ENCODE measurements around the gene IMPACT. TPM values are rescaled to one million over a fixed set of nuclear protein-coding genes. Genes with fewer than 3 reads are reported as not detected.

Gene IMPACT
- total RNA-seq (2014; rRNA removed; shearing (Covaris generic); ENCODE audit: low replicate concordance): 31.9 and 48.8 TPM in 2 replicates

- Histone ChIP-seq H3K4me1 (ENCODE audit: low read length) (peaks cover 24% of the 10 kb centered on the region), H3K4me3 (ENCODE audit: low read length) (peak within 1 kb of the TSS; percentile 79), H3K9me2 (replicated peaks; ENCODE audit: insufficient read depth, low read length) (peaks cover 4% of the 10 kb centered on the region; the same call in 1 of the 2 replicates), H3K27me3 (ENCODE audit: low read length) (no peaks in the 10 kb centered on the region), H3K9me3 (ENCODE audit: low read length) (no peaks in the 10 kb centered on the region), H3K79me2 (ENCODE audit: low read length) (peaks cover 33% of the 10 kb centered on the region), H3K9ac (ENCODE audit: low read length) (peak within 1 kb of the TSS; percentile 87), H3K4me2 (ENCODE audit: low read depth, low read length, poor library complexity, severe bottlenecking) (peak within 1 kb of the TSS; percentile 94), H4K20me1 (ENCODE audit: insufficient read depth, low read depth, low read length) (no peaks in the 10 kb centered on the region), H3K27ac (ENCODE audit: low read length) (0 out of 2 replicates have a peak within 1 kb of the TSS, but pooled peaks have one; percentile 1), H3K36me3 (ENCODE audit: insufficient read depth, low read length) (peaks cover 11% of the 10 kb centered on the region; the same call in 1 of the 2 replicates), H2AFZ (ENCODE audit: low read length) (peak within 1 kb of the TSS; percentile 97)
- peak; percentile 91 for DNase-seq
Measured at GRCh38 chr18:24426398-24427294, at the start of gene IMPACT. Gene IMPACT, plus strand, starts transcription at chr18:24426670. Its CDS starts 87 bp downstream, at chr18:24426757.

GRCh38 chr18:24378598-24378997 is 47.9 kb upstream of the IMPACT start:
- H3K9ac ChIP-seq (ENCODE audit: low read length): no peak overlapping the region
- H3K4me1 ChIP-seq (ENCODE audit: low read length): no peaks in the 10 kb centered on the region
- no peaks in the 10 kb centered on the region for H3K36me3 ChIP-seq (ENCODE audit: insufficient read depth, low read length)
- H4K20me1 ChIP-seq (ENCODE audit: insufficient read depth, low read depth, low read length): no peaks in the 10 kb centered on the region
- no peaks in the 10 kb centered on the region for H3K27me3 ChIP-seq (ENCODE audit: low read length)
- no peaks in the 10 kb centered on the region for H3K9me2 ChIP-seq (replicated peaks; ENCODE audit: insufficient read depth, low read length)
- H3K4me2 ChIP-seq (ENCODE audit: low read depth, low read length, poor library complexity, severe bottlenecking): no peak overlapping the region
- no peak overlapping the region for H3K4me3 ChIP-seq (ENCODE audit: low read length)
- no peak for DNase-seq
- no peak overlapping the region for H2AFZ ChIP-seq (ENCODE audit: low read length)
- H3K27ac ChIP-seq (ENCODE audit: low read length): no peak overlapping the region
- H3K79me2 ChIP-seq (ENCODE audit: low read length): no peaks in the 10 kb centered on the region
- no peaks in the 10 kb centered on the region for H3K9me3 ChIP-seq (ENCODE audit: low read length)

- H3K79me2 ChIP-seq (ENCODE audit: low read length): no peaks in the 10 kb centered on the region
- H3K9me3 ChIP-seq (ENCODE audit: low read length): no peaks in the 10 kb centered on the region
- no peaks in the 10 kb centered on the region for H3K9me2 ChIP-seq (replicated peaks; ENCODE audit: insufficient read depth, low read length)
- H2AFZ ChIP-seq (ENCODE audit: low read length): no peak overlapping the region
- DNase-seq: no peak
- H3K9ac ChIP-seq (ENCODE audit: low read length): no peak overlapping the region
- H4K20me1 ChIP-seq (ENCODE audit: insufficient read depth, low read depth, low read length): no peaks in the 10 kb centered on the region
- H3K4me3 ChIP-seq (ENCODE audit: low read length): no peak overlapping the region
- no peak overlapping the region for H3K27ac ChIP-seq (ENCODE audit: low read length)
- H3K4me2 ChIP-seq (ENCODE audit: low read depth, low read length, poor library complexity, severe bottlenecking): no peak overlapping the region
- no peaks in the 10 kb centered on the region for H3K27me3 ChIP-seq (ENCODE audit: low read length)
- H3K4me1 ChIP-seq (ENCODE audit: low read length): no peaks in the 10 kb centered on the region
- no peaks in the 10 kb centered on the region for H3K36me3 ChIP-seq (ENCODE audit: insufficient read depth, low read length)
Measured at GRCh38 chr18:24380163-24380747, 46.2 kb upstream of the IMPACT start.

- Histone ChIP-seq H3K4me1 (ENCODE audit: low read length) (no peaks in the 10 kb centered on the region), H3K9me3 (ENCODE audit: low read length) (no peaks in the 10 kb centered on the region), H2AFZ (ENCODE audit: low read length) (no peak overlapping the region), H3K36me3 (ENCODE audit: insufficient read depth, low read length) (no peaks in the 10 kb centered on the region), H3K27ac (ENCODE audit: low read length) (no peak overlapping the region), H3K27me3 (ENCODE audit: low read length) (no peaks in the 10 kb centered on the region), H3K9me2 (replicated peaks; ENCODE audit: insufficient read depth, low read length) (no peaks in the 10 kb centered on the region), H3K79me2 (ENCODE audit: low read length) (no peaks in the 10 kb centered on the region), H3K4me3 (ENCODE audit: low read length) (no peak overlapping the region), H3K9ac (ENCODE audit: low read length) (no peak overlapping the region), H4K20me1 (ENCODE audit: insufficient read depth, low read depth, low read length) (no peaks in the 10 kb centered on the region), H3K4me2 (ENCODE audit: low read depth, low read length, poor library complexity, severe bottlenecking) (no peak overlapping the region)
- no peak for DNase-seq
Measured at GRCh38 chr18:24381126-24381525, 45.3 kb upstream of the IMPACT start.

- Histone ChIP-seq H3K9me3 (ENCODE audit: low read length) (no peaks in the 10 kb centered on the region), H3K36me3 (ENCODE audit: insufficient read depth, low read length) (no peaks in the 10 kb centered on the region), H3K27me3 (ENCODE audit: low read length) (no peaks in the 10 kb centered on the region), H3K4me2 (ENCODE audit: low read depth, low read length, poor library complexity, severe bottlenecking) (no peak overlapping the region), H3K27ac (ENCODE audit: low read length) (no peak overlapping the region), H3K4me3 (ENCODE audit: low read length) (no peak overlapping the region), H3K9me2 (replicated peaks; ENCODE audit: insufficient read depth, low read length) (no peaks in the 10 kb centered on the region), H3K4me1 (ENCODE audit: low read length) (no peaks in the 10 kb centered on the region), H3K79me2 (ENCODE audit: low read length) (no peaks in the 10 kb centered on the region), H4K20me1 (ENCODE audit: insufficient read depth, low read depth, low read length) (no peaks in the 10 kb centered on the region), H3K9ac (ENCODE audit: low read length) (no peak overlapping the region), H2AFZ (ENCODE audit: low read length) (no peak overlapping the region)
- DNase-seq: no peak
Measured at GRCh38 chr18:24386681-24387080, 39.8 kb upstream of the IMPACT start.

GRCh38 chr18:24388957-24389356 is 37.5 kb upstream of the IMPACT start:
- Histone ChIP-seq H3K9ac (ENCODE audit: low read length) (no peak overlapping the region), H3K4me2 (ENCODE audit: low read depth, low read length, poor library complexity, severe bottlenecking) (no peak overlapping the region), H3K36me3 (ENCODE audit: insufficient read depth, low read length) (no peaks in the 10 kb centered on the region), H4K20me1 (ENCODE audit: insufficient read depth, low read depth, low read length) (no peaks in the 10 kb centered on the region), H3K27ac (ENCODE audit: low read length) (no peak overlapping the region), H2AFZ (ENCODE audit: low read length) (no peak overlapping the region), H3K27me3 (ENCODE audit: low read length) (no peaks in the 10 kb centered on the region), H3K4me1 (ENCODE audit: low read length) (no peaks in the 10 kb centered on the region), H3K9me2 (replicated peaks; ENCODE audit: insufficient read depth, low read length) (no peaks in the 10 kb centered on the region), H3K79me2 (ENCODE audit: low read length) (no peaks in the 10 kb centered on the region), H3K9me3 (ENCODE audit: low read length) (no peaks in the 10 kb centered on the region), H3K4me3 (ENCODE audit: low read length) (no peak overlapping the region)
- DNase-seq: no peak

- Histone ChIP-seq H3K4me2 (ENCODE audit: low read depth, low read length, poor library complexity, severe bottlenecking) (no peak overlapping the region), H4K20me1 (ENCODE audit: insufficient read depth, low read depth, low read length) (no peaks in the 10 kb centered on the region), H3K4me3 (ENCODE audit: low read length) (no peak overlapping the region), H3K9ac (ENCODE audit: low read length) (no peak overlapping the region), H3K79me2 (ENCODE audit: low read length) (no peaks in the 10 kb centered on the region), H2AFZ (ENCODE audit: low read length) (no peak overlapping the region), H3K9me2 (replicated peaks; ENCODE audit: insufficient read depth, low read length) (no peaks in the 10 kb centered on the region), H3K27me3 (ENCODE audit: low read length) (no peaks in the 10 kb centered on the region), H3K27ac (ENCODE audit: low read length) (no peak overlapping the region), H3K36me3 (ENCODE audit: insufficient read depth, low read length) (no peaks in the 10 kb centered on the region), H3K4me1 (ENCODE audit: low read length) (peaks cover 6% of the 10 kb centered on the region), H3K9me3 (ENCODE audit: low read length) (no peaks in the 10 kb centered on the region)
- no peak for DNase-seq
Measured at GRCh38 chr18:24395049-24395795, 31.2 kb upstream of the IMPACT start.
